A673 (cell line): ENCODE measurements around the gene NUDT16.

Experiments
- EZH2 ChIP-seq: fragments of 200-600 bp; sonication (generic); IDR thresholded peaks from 2 replicates; pipeline ENCODE4 v1.6.1; 2017; ENCODE audit warnings: borderline replicate concordance, low read depth, mild to moderate bottlenecking, mixed read lengths, antibody characterized with exemption, low read length; ENCODE audit not compliant: poor library complexity, severe bottlenecking
- TF ChIP-seq, protein P1 (sequence below): fragments of 300-800, 200-600 bp; sonication (generic); conservative IDR thresholded peaks from 2 replicates; pipeline ENCODE4 v1.5.1; 2017; ENCODE audit warnings: low read depth, mild to moderate bottlenecking, antibody characterized with exemption, low read length, moderate library complexity, mixed read lengths

DNA sequence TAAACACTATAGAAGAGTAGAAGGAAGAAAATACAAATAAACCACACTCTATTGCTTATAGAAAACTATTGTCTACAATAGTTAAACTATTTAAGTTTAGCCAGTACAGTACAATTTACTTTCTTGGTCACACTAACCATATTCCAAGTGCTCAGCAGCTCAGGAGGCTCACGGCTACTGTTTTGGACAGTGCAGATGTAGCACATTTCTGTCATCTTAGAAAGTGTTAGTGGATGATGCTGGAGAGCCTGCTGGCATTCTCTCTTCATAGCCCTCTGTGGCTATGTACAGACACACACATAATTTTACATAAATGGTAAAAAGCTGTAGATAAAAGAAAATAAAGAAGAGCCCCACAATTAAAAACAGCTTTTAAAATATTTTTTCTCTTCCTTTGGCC lies 23.8 kb downstream of the NUDT16 start:
- TF ChIP-seq, protein P1, sequence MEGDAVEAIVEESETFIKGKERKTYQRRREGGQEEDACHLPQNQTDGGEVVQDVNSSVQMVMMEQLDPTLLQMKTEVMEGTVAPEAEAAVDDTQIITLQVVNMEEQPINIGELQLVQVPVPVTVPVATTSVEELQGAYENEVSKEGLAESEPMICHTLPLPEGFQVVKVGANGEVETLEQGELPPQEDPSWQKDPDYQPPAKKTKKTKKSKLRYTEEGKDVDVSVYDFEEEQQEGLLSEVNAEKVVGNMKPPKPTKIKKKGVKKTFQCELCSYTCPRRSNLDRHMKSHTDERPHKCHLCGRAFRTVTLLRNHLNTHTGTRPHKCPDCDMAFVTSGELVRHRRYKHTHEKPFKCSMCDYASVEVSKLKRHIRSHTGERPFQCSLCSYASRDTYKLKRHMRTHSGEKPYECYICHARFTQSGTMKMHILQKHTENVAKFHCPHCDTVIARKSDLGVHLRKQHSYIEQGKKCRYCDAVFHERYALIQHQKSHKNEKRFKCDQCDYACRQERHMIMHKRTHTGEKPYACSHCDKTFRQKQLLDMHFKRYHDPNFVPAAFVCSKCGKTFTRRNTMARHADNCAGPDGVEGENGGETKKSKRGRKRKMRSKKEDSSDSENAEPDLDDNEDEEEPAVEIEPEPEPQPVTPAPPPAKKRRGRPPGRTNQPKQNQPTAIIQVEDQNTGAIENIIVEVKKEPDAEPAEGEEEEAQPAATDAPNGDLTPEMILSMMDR = no peak
- TF ChIP-seq EZH2 = no peak
